Neural progenitor cell (in vitro differentiated cells): ENCODE data around the gene KERA.

ENCODE experiments used
- CTCF ChIP-seq: fragments of 200-600 bp; sonication (generic); IDR thresholded peaks from 2 replicates; pipeline ENCODE4 v1.5.1; 2017; ENCODE audit warnings: antibody characterized with exemption, mild to moderate bottlenecking
- EZH2 ChIP-seq: fragments of 200-600 bp; sonication (generic); IDR thresholded peaks from 2 replicates; pipeline ENCODE4 v1.6.1; 2017; ENCODE audit warnings: antibody characterized with exemption, mild to moderate bottlenecking, moderate library complexity

- TF ChIP-seq CTCF (no peak), EZH2 (no peak)
Observed at GRCh38 chr12:91061091-91061490, 3.3 kb upstream of the KERA start.
